GM19395 (cell line): ENCODE measurements around the gene RMDN3.

Experiments used
- ATAC-seq: cut with Tn5 transposase; IDR thresholded peaks from one replicate; pipeline ENCODE4 v1.9.1; 2021; ENCODE audit warnings: mild to moderate bottlenecking, moderate library complexity; ENCODE audit not compliant: unreplicated experiment

The RMDN3 gene

DNA sequence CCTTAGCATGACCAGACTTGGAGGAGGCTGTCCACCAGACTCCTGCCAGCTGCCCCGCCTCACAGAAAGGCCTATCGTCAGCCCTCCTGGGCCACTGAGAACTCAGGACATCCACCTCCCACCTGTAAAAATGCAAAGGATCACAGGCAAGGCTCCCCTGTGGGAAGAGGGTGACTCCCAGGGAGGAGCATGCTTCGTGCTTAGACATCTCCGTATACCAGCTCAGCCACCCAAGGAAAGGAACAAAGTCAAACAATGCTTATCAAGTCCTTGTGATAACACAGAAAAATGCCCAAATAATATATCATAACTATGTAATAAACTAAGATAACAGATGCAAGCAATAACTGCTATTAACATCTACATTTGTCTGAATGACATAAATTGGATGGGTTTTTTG lies 4.2 kb downstream of the RMDN3 start:
- ATAC-seq, result no peak

- no peak for ATAC-seq
Measured at GRCh38 chr15:40749151-40749630, 5.9 kb downstream of the RMDN3 start.

DNA sequence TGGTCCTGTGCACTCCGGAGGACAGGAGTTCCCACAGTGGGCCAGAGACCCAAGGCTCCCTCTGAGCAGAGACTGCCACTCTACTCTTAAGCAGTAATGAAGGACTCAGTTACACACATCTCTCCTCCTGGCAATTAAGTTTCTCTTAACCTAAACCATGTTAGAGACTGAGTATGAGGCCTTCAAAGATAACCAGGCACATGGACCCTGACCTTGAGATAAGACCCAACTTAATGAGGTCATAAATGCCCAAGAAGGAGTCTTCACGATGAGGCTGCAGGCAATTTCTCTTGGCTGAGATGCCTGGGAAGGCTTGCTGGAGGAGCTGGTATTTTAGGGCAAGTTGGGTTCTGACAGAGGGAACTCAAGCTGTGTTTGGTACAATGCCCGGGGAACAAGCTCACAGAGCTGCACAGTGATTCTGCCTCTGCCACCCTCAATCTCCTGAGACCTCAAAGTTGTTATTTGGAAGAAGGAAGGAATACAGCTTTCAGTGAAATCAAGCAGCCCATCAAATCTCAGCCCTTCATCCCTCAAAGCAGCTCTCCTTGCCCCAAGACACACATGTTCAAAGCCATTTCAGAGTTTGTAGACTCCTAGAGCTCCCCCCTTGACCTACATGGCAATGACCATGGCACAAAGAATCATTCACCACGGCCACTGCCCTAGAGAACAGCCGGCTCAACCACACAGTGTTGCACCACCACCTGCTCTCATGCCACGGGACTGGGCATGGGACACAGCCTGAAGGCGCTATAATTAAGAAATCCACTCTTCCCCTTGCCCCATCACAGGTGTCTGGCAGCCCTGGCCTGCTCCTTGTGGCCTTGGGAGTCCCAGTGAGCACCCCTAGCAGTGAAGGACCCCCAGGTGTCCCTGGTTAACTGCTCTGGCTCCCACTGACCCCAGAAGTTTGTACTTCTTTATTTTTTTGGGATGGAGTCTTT lies 7.1 kb downstream of the RMDN3 start:
- ATAC-seq, result no peak

DNA sequence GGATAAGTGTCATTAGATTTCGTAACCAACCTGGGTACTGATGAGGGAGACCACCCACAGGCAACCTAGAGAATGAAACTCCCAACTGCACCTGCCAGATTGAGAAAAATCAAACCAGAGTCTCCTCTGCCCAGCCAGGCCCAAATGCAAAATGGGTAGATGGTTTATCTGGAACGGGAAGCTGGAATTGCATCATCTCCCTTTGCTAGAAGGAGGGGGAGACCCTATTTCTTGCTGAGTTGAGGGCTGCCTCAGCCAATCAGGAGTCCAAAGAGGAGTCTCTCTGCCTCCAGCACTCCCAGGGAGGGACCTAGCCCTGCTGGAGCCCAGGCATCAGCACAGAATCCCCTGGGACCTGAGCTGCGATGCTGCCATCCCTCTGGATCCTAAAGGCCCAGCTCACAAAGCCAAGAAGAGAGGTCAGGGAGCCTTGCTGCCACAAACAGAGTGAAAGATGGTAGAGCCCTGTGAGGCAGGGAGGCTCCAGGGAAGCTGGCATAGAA lies 8.1 kb downstream of the RMDN3 start:
- ATAC-seq, result no peak

GRCh38 chr15:40744815-40745152 lies 10.3 kb downstream of the RMDN3 start:
- no peak for ATAC-seq

- ATAC-seq, result no peak
Measured at GRCh38 chr15:40743921-40744814, 10.9 kb downstream of the RMDN3 start.

- ATAC-seq, result no peak
Measured at GRCh38 chr15:40743485-40743901, 11.6 kb downstream of the RMDN3 start.

- no peak for ATAC-seq
Measured at GRCh38 chr15:40739854-40740253, 15.2 kb downstream of the RMDN3 start.

DNA sequence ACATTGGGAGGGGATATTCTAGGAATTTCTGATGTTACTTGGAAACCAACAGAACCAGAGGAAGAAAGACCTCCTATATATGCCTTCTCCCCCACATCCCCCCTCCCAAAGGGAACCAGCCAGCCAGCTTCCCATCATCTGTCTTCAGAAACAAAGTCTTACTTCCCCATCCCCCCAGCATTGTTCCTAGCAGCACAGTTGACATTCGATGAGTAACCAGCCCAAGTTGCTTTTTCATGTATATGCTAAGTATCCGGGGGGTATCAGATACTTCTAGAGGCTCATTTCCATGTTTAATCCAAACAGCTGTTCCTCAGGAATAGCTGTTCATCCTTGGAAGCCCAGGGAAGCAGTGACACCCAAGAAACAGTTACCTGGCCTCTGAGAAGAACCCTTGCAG lies 16.0 kb downstream of the RMDN3 start:
- ATAC-seq, result no peak

GRCh38 chr15:40737048-40737447 lies 18.0 kb downstream of the RMDN3 start:
- ATAC-seq, result no peak

DNA sequence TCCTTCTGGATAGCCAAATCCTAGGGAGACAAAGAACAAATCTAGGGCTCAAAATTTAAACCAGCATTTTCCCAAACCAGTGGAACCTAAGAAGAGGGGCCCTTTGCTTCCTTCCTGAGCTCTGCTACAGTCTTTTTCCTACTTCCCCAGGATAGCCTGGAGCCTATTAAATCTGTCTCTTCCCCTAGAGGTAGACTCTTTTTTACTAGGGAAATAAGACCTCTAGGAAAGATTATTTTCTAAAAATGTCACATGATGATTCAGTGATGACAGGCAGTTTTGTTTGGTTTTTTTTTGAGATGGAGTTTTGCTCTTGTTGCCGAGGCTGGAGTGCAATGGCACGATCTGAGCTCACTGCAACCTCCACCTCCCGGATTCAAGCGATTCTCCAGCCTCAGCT lies 18.5 kb downstream of the RMDN3 start:
- ATAC-seq, result no peak

GRCh38 chr15:40731034-40731433 lies 24.0 kb downstream of the RMDN3 start:
- no peak for ATAC-seq

DNA sequence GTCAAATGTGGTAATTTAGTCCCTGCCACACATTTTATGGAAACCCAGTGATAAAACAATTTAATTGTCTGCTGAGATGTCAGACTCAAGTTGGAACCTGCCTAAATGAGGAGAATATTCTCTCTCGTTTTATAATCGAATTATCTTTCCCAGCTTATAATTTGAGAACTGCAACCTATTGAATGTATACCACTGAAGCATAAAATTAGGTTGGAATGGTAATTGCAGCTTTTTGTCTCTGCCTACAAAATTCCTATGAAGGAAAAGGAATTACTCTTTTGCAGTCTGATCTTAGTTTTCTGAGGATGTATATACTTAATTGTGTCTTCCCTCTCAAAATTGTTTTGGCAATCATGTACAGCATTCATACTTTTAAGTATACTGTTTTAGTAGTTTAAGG lies 31.1 kb downstream of the RMDN3 start:
- ATAC-seq, result no peak

- ATAC-seq, result no peak
Measured at GRCh38 chr15:40722934-40723333, 32.1 kb downstream of the RMDN3 start.

- no peak for ATAC-seq
Measured at GRCh38 chr15:40722354-40722753, 32.7 kb downstream of the RMDN3 start.

GRCh38 chr15:40721701-40722100 lies 33.4 kb downstream of the RMDN3 start:
- ATAC-seq, result no peak

GRCh38 chr15:40716165-40716564 lies 38.9 kb downstream of the RMDN3 start:
- no peak for ATAC-seq

DNA sequence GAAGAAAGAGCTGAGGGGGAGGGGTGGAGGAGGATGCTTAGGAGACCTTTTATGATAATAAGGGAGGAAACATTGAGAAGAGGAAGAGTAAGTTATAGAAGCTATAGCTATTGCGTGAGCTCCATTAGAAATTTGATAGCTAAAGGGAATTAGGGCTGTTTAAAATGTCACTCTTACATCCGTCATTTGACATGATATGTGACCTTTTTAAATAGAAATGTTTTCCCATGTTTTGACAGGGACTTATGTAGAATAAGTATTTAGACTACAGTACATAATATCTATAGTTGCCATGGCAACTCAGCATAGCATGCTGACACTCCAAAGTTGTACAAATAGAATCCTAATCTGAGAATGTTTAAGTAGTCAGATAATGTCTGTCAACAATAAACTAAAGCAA lies 40.9 kb downstream of the RMDN3 start:
- ATAC-seq, result no peak

DNA sequence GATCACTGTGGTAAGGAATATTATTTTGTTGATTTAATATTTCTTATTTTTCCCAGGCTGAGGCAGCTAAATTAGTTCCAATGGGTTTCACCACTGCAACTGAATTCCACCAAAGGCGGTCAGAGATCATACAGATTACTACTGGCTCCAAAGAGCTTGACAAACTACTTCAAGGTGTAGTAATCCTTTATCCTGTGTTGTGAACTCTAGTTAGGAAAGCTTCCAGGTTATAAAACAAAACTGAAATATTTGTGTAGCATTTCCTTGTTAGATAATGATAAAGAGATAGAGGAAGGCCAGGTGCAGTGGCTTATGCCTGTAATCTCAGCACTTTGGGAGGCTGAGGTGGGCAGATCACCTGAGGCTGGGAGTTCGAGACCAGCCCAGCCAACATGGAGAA lies 48.9 kb downstream of the RMDN3 start:
- no peak for ATAC-seq

- no peak for ATAC-seq
Measured at GRCh38 chr15:40702077-40702476, 53.0 kb downstream of the RMDN3 start.

- ATAC-seq, result no peak
Measured at GRCh38 chr15:40697916-40698315, 57.1 kb downstream of the RMDN3 start.

GRCh38 chr15:40696228-40696627 lies 58.8 kb downstream of the RMDN3 start:
- no peak for ATAC-seq
